Naive thymus-derived CD4-positive, alpha-beta T cell (primary cell): Measurements from ENCODE around the gene GEMIN4. TPM values are rescaled to one million over a fixed set of nuclear protein-coding genes. Genes with fewer than 3 reads are reported as not detected.

Experiments
- ATAC-seq: fragments of 150-1000 bp; cut with Tn5 transposase; 2 replicates; pipeline ENCODE4 v1.10.0; 2021; ENCODE audit warnings: mild to moderate bottlenecking, moderate library complexity
- CTCF ChIA-PET: fragments of 350-600 bp; sonication (Branson Sonifier 250); formaldehyde crosslinking; loops from one replicate; lab custom pipeline; 2021; ENCODE audit warnings: antibody characterized with exemption; lab: Charles Lee
- POLR2A ChIA-PET: fragments of 350-600 bp; sonication (Branson Sonifier 250); formaldehyde crosslinking; loops from one replicate; lab custom pipeline; 2021; ENCODE audit warnings: antibody characterized with exemption, inconsistent platforms; lab: Charles Lee
- DNase-seq, 9 donors: peaks; one replicate each; pipeline versions ENCODE4 v3.0.0 to v3.0.0-alpha.2; 2020 to 2022; ENCODE audit warnings: mixed read lengths in 1 of 9
- H3K27ac ChIP-seq: one replicate; pipeline ENCODE4 v1.7.0; 2013; ENCODE audit warnings: mild to moderate bottlenecking, low read depth, low read length, moderate library complexity
- H3K27me3 ChIP-seq, 2 donors: one replicate each; pipeline ENCODE4 v1.7.0; 2013; ENCODE audit warnings: low read length in 2 of 2, mild to moderate bottlenecking in 2 of 2, moderate library complexity in 2 of 2; ENCODE audit not compliant: control insufficient read depth in 2 of 2, insufficient read depth in 2 of 2
- H3K36me3 ChIP-seq, 3 experiments: 1 replicate in 2 of 3; 2 replicates in 1 of 3; pipeline ENCODE4 v1.7.0; 2013; ENCODE audit warnings: low read length in 3 of 3, mild to moderate bottlenecking in 3 of 3, moderate library complexity in 1 of 3; ENCODE audit not compliant: insufficient read depth in 3 of 3, control insufficient read depth in 2 of 3
- H3K4me1 ChIP-seq, 2 donors: one replicate each; pipeline ENCODE4 v1.7.0; 2013; ENCODE audit warnings: low read length in 2 of 2, mild to moderate bottlenecking in 2 of 2, moderate library complexity in 1 of 2; ENCODE audit not compliant: control insufficient read depth in 2 of 2, insufficient read depth in 2 of 2
- H3K4me3 ChIP-seq: 2 replicates; pipeline ENCODE4 v1.7.0; 2013; ENCODE audit warnings: mild to moderate bottlenecking, low read length
- H3K9me3 ChIP-seq, 3 experiments: 1 replicate in 2 of 3; 2 replicates in 1 of 3; pipeline ENCODE4 v1.7.0; 2013; ENCODE audit warnings: low read length in 3 of 3; ENCODE audit not compliant: control insufficient read depth in 2 of 3
- H3K27ac Mint-ChIP-seq, 9 donors: one replicate each; pipeline ENCODE4 v1.8.0; 2020 to 2022; ENCODE audit warnings: mixed read lengths in 9 of 9, mild to moderate bottlenecking in 8 of 9, moderate library complexity in 5 of 9, inconsistent platforms in 2 of 9
- H3K27me3 Mint-ChIP-seq, 5 donors: one replicate each; pipeline ENCODE4 v1.8.0; 2021 to 2022; ENCODE audit warnings: mixed read lengths in 5 of 5, mild to moderate bottlenecking in 1 of 5
- H3K36me3 Mint-ChIP-seq, 5 donors: one replicate each; pipeline ENCODE4 v1.8.0; 2020 to 2022; ENCODE audit warnings: mixed read lengths in 5 of 5, mild to moderate bottlenecking in 3 of 5, inconsistent platforms in 1 of 5
- H3K4me1 Mint-ChIP-seq, 7 donors: one replicate each; pipeline ENCODE4 v1.8.0; 2020 to 2022; ENCODE audit warnings: mixed read lengths in 7 of 7, mild to moderate bottlenecking in 3 of 7, inconsistent platforms in 1 of 7
- H3K4me3 Mint-ChIP-seq, 10 donors: one replicate each; pipeline ENCODE4 v1.8.0; 2020 to 2022; ENCODE audit warnings: mild to moderate bottlenecking in 10 of 10, mixed read lengths in 10 of 10, moderate library complexity in 6 of 10, inconsistent platforms in 2 of 10
- H3K9me3 Mint-ChIP-seq, 11 donors: one replicate each; pipeline ENCODE4 v1.8.0; 2020 to 2022; ENCODE audit warnings: mixed read lengths in 11 of 11, mild to moderate bottlenecking in 4 of 11, inconsistent platforms in 1 of 11, moderate library complexity in 1 of 11
- intact Hi-C, 2 donors: fragments of 100-400 bp; cut with micrococcal nuclease; formaldehyde crosslinking; loops; one replicate each; pipeline ENCODE4 v1.15.1; 2023
- polyA plus RNA-seq, 2 donors: library from polyadenylated mRNA; unstranded; fragments of 300-500 nt; fragmentation: Illumina TruSeq; gene quantifications; one replicate each; pipeline ENCODE4 v1.2.3, GENCODE V29; 2021
- total RNA-seq, 6 experiments: library from RNA in 5 of 6; stranded (reverse) in 5 of 6; gene quantifications; 1 replicate in 5 of 6; 2 replicates in 1 of 6; pipeline ENCODE4 v1.2.3 and lab custom pipeline; 2021 to 2026

GEMIN4 gene
- total and polyA plus RNA-seq, 7 experiments from 2014 or later, result 15.5 to 49.3 (median 28.9) TPM

DNA sequence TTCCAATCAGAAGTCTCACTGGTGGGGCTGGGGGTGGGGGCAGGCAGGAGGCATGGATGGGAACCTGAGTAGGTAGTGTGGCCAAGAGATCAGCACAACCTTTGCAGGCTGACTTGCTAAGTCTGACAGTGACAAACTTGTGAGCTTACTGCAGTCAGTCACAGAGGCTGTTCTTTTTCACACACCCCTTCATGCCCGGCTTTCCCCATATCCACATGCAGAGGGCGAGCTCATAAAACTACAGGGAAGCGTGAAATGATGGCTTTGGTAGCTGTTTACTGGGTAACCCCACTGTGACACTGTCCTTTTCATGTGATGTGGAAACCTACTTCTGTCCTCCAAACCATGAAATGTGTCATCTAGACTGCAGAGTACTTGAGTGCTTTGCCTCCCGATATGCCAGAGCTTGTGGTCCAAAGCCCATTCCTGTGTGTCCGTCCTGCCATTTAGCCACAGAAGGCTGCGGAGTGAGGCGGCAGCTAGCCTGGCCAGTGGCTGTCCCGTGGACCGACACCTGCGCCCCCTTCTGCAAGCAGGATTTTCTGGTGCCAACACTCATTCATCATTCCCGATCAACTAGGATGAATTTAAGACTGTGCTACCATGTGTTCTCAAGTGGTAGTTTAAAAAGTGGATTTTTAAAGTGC lies 9.8 kb downstream of the GEMIN4 start:
- no peak overlapping the region for H3K4me3 Mint-ChIP-seq

DNA sequence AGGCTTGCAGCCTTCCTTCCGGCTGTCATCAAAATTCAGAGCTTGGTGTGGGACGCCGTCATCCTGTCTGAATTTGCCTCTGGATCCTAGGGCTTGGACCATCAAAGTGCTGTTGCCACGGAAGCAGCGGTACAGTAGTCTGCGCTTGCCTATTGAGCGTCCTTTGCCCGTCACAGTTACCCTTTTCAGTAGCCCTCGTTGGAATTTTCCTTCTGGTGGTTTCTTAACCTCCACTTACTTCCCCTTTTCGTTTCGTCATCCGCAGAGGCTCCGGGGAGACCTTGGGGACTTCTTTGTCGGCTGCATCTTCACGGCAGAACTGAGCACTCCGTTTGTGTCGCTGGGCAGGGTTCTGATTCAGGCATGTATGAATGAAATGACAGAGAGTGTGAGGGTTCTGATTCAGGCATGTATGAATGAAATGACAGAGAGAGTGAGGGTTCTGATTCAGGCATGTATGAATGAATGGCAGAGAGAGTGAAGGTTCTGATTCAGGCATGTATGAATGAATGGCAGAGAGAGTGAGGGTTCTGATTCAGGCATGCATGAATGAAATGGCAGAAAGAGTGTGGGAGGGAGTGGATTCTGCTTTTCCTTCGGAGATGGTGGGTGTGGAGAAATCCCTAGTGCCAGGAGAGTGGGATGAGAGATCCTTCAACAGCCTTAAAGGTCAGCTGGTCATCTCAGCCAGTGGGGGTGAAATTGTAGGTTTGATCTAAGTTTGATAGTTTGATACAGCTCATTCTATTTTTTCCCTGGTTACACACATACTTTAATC lies 11.6 kb downstream of the GEMIN4 start:
- no peak overlapping the region for H3K4me3 ChIP-seq
- DNase-seq, result peak in 5 of 9 donors; percentile 8 to 52 (median 24)

More for the DNA sequence above, 9.8 kb downstream of the GEMIN4 start:
- H3K4me1 Mint-ChIP-seq, result peaks cover 4 to 19% (median 8%) of the 10 kb centered on the region in 7 donors
- peaks cover 0 to 35% (median 4%) of the 10 kb centered on the region in 5 donors for H3K36me3 Mint-ChIP-seq
- CTCF ChIA-PET, result interaction anchor here (1.7 kb wide), 1 partner anchor 11 kb away, joined by 4 read pairs; no protein-coding TSS in a partner anchor
- intact Hi-C loops, result no loop called here
- no peak for DNase-seq
- no peak for ATAC-seq
- no peaks in the 10 kb centered on the region for H3K27me3 Mint-ChIP-seq
- H3K27ac Mint-ChIP-seq, result no peak overlapping the region
- POLR2A ChIA-PET, result no interaction called here
- no peaks in the 10 kb centered on the region for H3K9me3 Mint-ChIP-seq
- Histone ChIP-seq H3K4me3 (no peak overlapping the region), H3K4me1 (no peaks in the 10 kb centered on the region), H3K9me3 (no peaks in the 10 kb centered on the region), H3K36me3 (peaks cover 0 to 50% (median 4%) of the 10 kb centered on the region in 3 experiments), H3K27me3 (no peaks in the 10 kb centered on the region), H3K27ac (no peak overlapping the region)

DNA sequence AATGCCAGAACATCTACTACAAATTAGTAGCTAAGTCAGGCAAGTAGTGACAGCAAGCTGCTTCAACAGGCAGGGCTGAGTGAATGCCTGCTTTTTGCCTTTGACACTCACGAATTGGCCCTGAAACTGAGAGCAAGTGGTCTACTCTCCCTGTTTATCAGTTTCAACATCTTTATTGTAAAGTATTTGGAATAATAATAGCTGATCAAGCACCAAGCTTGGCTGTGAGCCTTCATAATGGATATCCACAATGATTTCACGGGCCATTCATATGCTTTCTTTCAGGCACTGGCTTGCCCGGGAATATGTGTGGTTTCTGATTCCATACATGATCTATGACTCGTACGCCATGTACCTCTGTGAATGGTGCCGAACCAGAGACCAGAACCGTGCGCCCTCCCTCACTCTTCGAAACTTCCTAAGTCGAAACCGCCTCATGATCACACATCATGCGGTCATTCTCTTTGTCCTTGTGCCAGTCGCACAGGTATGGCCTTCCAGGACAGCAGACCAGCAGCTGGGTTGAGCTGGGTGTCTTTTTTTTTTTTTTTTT lies 14.4 kb downstream of the GEMIN4 start:
- ChIA-PET CTCF (no interaction called here), POLR2A (interaction anchor here (0.7 kb wide), 1 partner anchor 239 kb away, joined by 4 read pairs; no protein-coding TSS in a partner anchor)
- DNase-seq, result no peak
- H3K27me3 ChIP-seq, result no peaks in the 10 kb centered on the region
- H3K9me3 ChIP-seq, result no peaks in the 10 kb centered on the region
- Mint-ChIP-seq H3K9me3 (no peaks in the 10 kb centered on the region), H3K36me3 (peaks cover 0 to 35% (median 0%) of the 10 kb centered on the region in 5 donors), H3K4me3 (no peak overlapping the region), H3K27ac (no peak overlapping the region), H3K27me3 (peaks cover 0 to 6% (median 0%) of the 10 kb centered on the region in 5 donors), H3K4me1 (peaks cover 5 to 33% (median 19%) of the 10 kb centered on the region in 7 donors)
- intact Hi-C loops, result no loop called here
- no peak for ATAC-seq
- H3K27ac ChIP-seq, result no peak overlapping the region
- H3K36me3 ChIP-seq, result peaks cover 0 to 4% (median 0%) of the 10 kb centered on the region in 3 experiments
- H3K4me1 ChIP-seq, result peaks cover 4 to 6% of the 10 kb centered on the region in 2 donors
- H3K4me3 ChIP-seq, result no peak overlapping the region

More for the DNA sequence above, 11.6 kb downstream of the GEMIN4 start:
- Mint-ChIP-seq H3K27ac (peak overlapping the region in 7 of 9 donors; percentile 24 to 90 (median 73)), H3K36me3 (peaks cover 0 to 37% (median 4%) of the 10 kb centered on the region in 5 donors), H3K27me3 (no peaks in the 10 kb centered on the region), H3K9me3 (no peaks in the 10 kb centered on the region), H3K4me3 (peak overlapping the region; percentile 12 to 63 (median 46)), H3K4me1 (peaks cover 4 to 19% (median 8%) of the 10 kb centered on the region in 7 donors)
- H3K27me3 ChIP-seq, result no peaks in the 10 kb centered on the region
- H3K36me3 ChIP-seq, result peaks cover 0 to 31% (median 0%) of the 10 kb centered on the region in 3 experiments
- no peak overlapping the region for H3K27ac ChIP-seq
- POLR2A ChIA-PET, result interaction anchor here (0.5 to 1.3 kb wide), 2 partner anchors 12 to 259 kb away, joined by 3 to 4 read pairs; no protein-coding TSS in a partner anchor
- H3K9me3 ChIP-seq, result no peaks in the 10 kb centered on the region
- intact Hi-C loops, result no loop called here
- ATAC-seq, result peak; percentile 87
- H3K4me1 ChIP-seq, result no peaks in the 10 kb centered on the region
- CTCF ChIA-PET, result no interaction called here

DNA sequence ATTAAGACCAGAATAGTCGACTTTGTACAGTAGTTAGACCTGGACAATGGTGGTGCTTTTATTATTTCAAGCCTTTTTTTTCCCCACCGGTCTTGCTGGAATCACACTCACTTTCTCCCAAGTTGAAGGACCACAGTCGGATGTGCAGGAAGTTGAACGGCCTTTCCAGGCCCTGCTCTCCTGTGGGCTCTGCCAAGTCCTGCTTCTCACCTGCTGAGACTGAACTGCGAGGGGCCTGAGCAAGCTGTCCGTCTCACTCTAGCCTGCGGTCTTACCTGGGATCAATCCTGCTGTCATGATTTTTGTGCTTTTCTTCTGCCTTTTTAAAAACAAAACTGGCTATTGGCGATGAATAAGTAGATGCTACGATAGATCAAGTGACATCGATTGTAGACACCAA lies 18.3 kb downstream of the GEMIN4 start:
- Mint-ChIP-seq H3K4me1 (peaks cover 0 to 35% (median 6%) of the 10 kb centered on the region in 7 donors), H3K27me3 (peaks cover 0 to 9% (median 0%) of the 10 kb centered on the region in 5 donors), H3K27ac (peak overlapping the region in 2 of 9 donors; percentile 23 to 86), H3K36me3 (peaks cover 0 to 16% (median 0%) of the 10 kb centered on the region in 5 donors), H3K9me3 (no peaks in the 10 kb centered on the region), H3K4me3 (peak overlapping the region; percentile 68 to 88 (median 78))
- Histone ChIP-seq H3K4me1 (peaks cover 4 to 9% of the 10 kb centered on the region in 2 donors), H3K36me3 (no peaks in the 10 kb centered on the region), H3K27ac (no peak overlapping the region), H3K27me3 (no peaks in the 10 kb centered on the region), H3K4me3 (no peak overlapping the region), H3K9me3 (no peaks in the 10 kb centered on the region)
- DNase-seq (no peak), ATAC-seq (no peak)
- intact Hi-C loops, result loop anchor here in 1 of 2 donors (1.0 to 5.0 kb wide), 3 partner anchors 19 to 244 kb away; partner anchors contain the start of genes GEMIN4, GLOD4, MRM3 and NXN
- CTCF ChIA-PET, result no interaction called here
- POLR2A ChIA-PET, result no interaction called here

DNA sequence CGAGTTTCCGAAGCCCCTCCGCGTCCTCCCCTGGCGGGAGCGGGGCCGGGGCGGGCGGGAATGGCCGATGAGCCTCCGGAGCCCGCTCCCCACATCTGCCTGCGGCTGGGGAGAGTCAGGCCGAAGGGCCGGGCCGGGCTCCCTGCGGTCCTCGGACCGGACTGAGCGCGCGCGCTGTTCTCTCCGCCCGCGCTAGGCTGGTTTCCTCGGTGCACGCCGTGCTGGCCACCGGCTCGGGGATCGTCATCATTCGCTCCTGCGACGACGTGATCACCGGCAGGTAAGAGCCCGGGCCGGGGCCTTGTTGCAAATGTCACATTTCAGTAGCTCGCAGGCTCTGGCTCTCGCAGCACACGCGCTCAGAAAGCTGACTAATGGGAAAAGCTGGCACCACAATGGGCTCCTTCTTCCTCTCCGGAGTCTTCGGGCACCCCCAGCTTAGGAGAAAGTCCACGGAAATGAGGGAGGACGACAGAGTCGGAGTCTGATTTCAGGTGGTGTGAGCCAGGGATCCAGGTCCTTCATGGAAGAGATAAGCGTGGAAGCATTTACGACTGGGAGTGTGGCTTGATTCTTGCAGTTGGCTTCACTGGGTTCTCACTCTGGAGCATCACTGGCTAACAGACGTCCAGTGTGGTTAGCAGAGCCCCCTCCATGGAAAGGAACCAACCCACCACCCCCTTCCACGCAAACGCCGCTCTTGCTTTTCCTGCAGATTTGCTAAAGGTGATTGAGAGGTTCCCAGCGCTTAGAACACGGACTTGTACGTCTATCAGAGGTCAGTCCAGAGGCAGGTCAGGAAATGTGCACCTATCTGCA lies 19.0 kb downstream of the GEMIN4 start:
- peak overlapping the region; percentile 14 for H3K27ac ChIP-seq
- CTCF ChIA-PET, result no interaction called here
- peak in 3 of 9 donors; percentile 14 to 59 (median 16) for DNase-seq

More for the DNA sequence above, 19.0 kb downstream of the GEMIN4 start:
- intact Hi-C loops, result loop anchor here (1.0 to 5.0 kb wide), 5 partner anchors 19 to 244 kb away; partner anchors contain the start of genes GEMIN4 (in 2 of the 2), VPS53 (in 2 of the 2), GLOD4 (in 1 of the 2) and MRM3 (in 1 of the 2)
- no peaks in the 10 kb centered on the region for H3K9me3 ChIP-seq
- Mint-ChIP-seq H3K9me3 (no peaks in the 10 kb centered on the region), H3K27ac (peak overlapping the region in 3 of 9 donors; percentile 23 to 86 (median 47)), H3K27me3 (peaks cover 0 to 9% (median 0%) of the 10 kb centered on the region in 5 donors), H3K4me3 (peak overlapping the region; percentile 69 to 90 (median 84)), H3K4me1 (peaks cover 0 to 35% (median 6%) of the 10 kb centered on the region in 7 donors), H3K36me3 (peaks cover 0 to 11% (median 0%) of the 10 kb centered on the region in 5 donors)
- H3K4me3 ChIP-seq, result peak overlapping the region; percentile 33
- POLR2A ChIA-PET, result interaction anchor here (0.9 kb wide), 1 partner anchor 18 kb away, joined by 3 read pairs; no protein-coding TSS in a partner anchor
- peak; percentile 44 for ATAC-seq
- H3K27me3 ChIP-seq, result no peaks in the 10 kb centered on the region
- peaks cover 4 to 9% of the 10 kb centered on the region in 2 donors for H3K4me1 ChIP-seq
- no peaks in the 10 kb centered on the region for H3K36me3 ChIP-seq
